Body of pancreas (tissue), 4 donors: ENCODE data around the gene MRPS18A. TPM values are rescaled to one million over a fixed set of nuclear protein-coding genes. Genes with fewer than 3 reads are reported as not detected.

ENCODE experiments used
- ATAC-seq: fragments of 150-250 bp; one replicate; pipeline ENCODE4 v1.9.1; 2016
- DNase-seq, 4 donors: peaks; one replicate each; pipeline ENCODE4 v3.0.0-alpha.2; 2019
- H3K27ac ChIP-seq, 4 donors: fragments of 200-600 bp; sonication (generic); 1 replicate in 3 of 4; 2 replicates in 1 of 4; pipeline versions ENCODE4 v1.5.1 to v1.6.1; 2016 to 2019; ENCODE audit warnings: mild to moderate bottlenecking in 1 of 4, mixed read lengths in 1 of 4, moderate library complexity in 1 of 4
- H3K27me3 ChIP-seq, 2 donors: fragments of 200-600 bp; sonication (generic); one replicate each; pipeline ENCODE4 v1.6.0; 2016; ENCODE audit warnings: mild to moderate bottlenecking in 1 of 2
- H3K36me3 ChIP-seq, 2 donors: fragments of 200-600 bp; sonication (generic); replicated peaks in 1 of 2; 2 replicates each; pipeline ENCODE4 v1.5.1; 2016; ENCODE audit warnings: low read depth in 2 of 2; ENCODE audit not compliant: insufficient read depth in 1 of 2
- H3K4me1 ChIP-seq: fragments of 200-600 bp; sonication (generic); one replicate; pipeline ENCODE4 v1.6.0; 2016
- H3K4me3 ChIP-seq, 2 donors: fragments of 200-600 bp; sonication (generic); 1 replicate in 1 of 2; 2 replicates in 1 of 2; pipeline ENCODE4 v1.5.1; 2016 to 2019
- H3K9me3 ChIP-seq, 3 donors: fragments of 200-600 bp; sonication (generic); 1 replicate in 2 of 3; 2 replicates in 1 of 3; pipeline ENCODE4 v1.5.1; 2016
- POLR2A ChIP-seq, 3 donors: fragments of 450-650 bp; IDR thresholded peaks; one replicate each; pipeline ENCODE4 v1.6.1; 2016; ENCODE audit warnings: antibody characterized with exemption in 3 of 3, mild to moderate bottlenecking in 2 of 3
- WGBS, 2 donors: methylation state at CpG; one replicate each; pipeline ENCODE4 v1.1.5; 2017; 5-methylcytosine and 5-hydroxymethylcytosine counted together
- intact Hi-C: fragments of 100-400 bp; cut with DNase I; formaldehyde crosslinking; loops from one replicate; pipeline ENCODE4 v1.15.1; 2023
- total RNA-seq, 2 donors: library from RNA; depleted of rRNA; stranded (reverse); fragments of >200 nt; gene quantifications; one replicate each; pipeline ENCODE4 v1.1.0, GENCODE V29; 2016
- TF ChIP-seq, protein P1 (sequence below), 7 experiments: fragments of 450-650 bp in 4 of 7; fragments of 200-600 bp in 3 of 7; sonication (generic) in 3 of 7; IDR thresholded peaks; one replicate each; pipeline ENCODE4 v1.5.1; 2016 to 2019; ENCODE audit warnings: antibody characterized with exemption in 7 of 7

MRPS18A gene
- total RNA-seq, 2 donors from 2014 or later: 16.9 to 36.3 TPM

DNA sequence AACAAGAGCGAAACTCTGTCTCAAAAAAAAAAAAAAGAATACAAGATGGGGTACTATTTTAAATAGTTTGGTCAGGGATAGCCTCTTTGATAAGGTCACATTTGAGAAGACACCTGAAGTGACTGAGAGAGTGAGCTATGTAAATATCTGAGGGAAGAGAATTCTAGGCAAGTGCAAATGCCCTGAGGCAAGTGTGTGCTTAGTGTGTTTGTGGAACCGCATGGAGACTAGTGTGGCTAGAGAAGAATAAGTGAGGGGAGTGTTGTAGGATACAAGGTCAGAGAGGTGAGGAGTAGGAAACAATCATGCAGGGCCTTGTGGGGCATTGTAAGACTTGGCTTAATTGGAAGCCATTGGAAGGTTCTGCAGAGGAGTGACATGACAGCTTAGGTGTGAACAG, 39.3 kb downstream of the MRPS18A start:
- WGBS, 2 donors: 86 to 93% methylated on average over 2 of the region's 2 CpGs
- Histone ChIP-seq H3K27me3 (no peaks in the 10 kb centered on the region), H3K4me1 (peaks cover 5% of the 10 kb centered on the region), H3K4me3 (no peak overlapping the region), H3K36me3 (no peaks in the 10 kb centered on the region), H3K9me3 (no peaks in the 10 kb centered on the region), H3K27ac (no peak overlapping the region)
- no peak for TF ChIP-seq POLR2A (IDR thresholded peaks at IDR 0.05)
- TF ChIP-seq, protein P1, sequence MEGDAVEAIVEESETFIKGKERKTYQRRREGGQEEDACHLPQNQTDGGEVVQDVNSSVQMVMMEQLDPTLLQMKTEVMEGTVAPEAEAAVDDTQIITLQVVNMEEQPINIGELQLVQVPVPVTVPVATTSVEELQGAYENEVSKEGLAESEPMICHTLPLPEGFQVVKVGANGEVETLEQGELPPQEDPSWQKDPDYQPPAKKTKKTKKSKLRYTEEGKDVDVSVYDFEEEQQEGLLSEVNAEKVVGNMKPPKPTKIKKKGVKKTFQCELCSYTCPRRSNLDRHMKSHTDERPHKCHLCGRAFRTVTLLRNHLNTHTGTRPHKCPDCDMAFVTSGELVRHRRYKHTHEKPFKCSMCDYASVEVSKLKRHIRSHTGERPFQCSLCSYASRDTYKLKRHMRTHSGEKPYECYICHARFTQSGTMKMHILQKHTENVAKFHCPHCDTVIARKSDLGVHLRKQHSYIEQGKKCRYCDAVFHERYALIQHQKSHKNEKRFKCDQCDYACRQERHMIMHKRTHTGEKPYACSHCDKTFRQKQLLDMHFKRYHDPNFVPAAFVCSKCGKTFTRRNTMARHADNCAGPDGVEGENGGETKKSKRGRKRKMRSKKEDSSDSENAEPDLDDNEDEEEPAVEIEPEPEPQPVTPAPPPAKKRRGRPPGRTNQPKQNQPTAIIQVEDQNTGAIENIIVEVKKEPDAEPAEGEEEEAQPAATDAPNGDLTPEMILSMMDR (IDR thresholded peaks at IDR 0.05): no peak
- DNase-seq (no peak), ATAC-seq (no peak)
- intact Hi-C loops: no loop called here

- Histone ChIP-seq H3K4me3 (no peak overlapping the region), H3K4me1 (peaks cover 5% of the 10 kb centered on the region), H3K9me3 (no peaks in the 10 kb centered on the region), H3K27me3 (no peaks in the 10 kb centered on the region), H3K36me3 (no peaks in the 10 kb centered on the region), H3K27ac (no peak overlapping the region)
- intact Hi-C loops: no loop called here
- 77 to 81% methylated on average over 3 of the region's 3 CpGs for WGBS, 2 donors
- TF ChIP-seq, protein P1 (IDR thresholded peaks at IDR 0.05): no peak
- no peak for TF ChIP-seq POLR2A (IDR thresholded peaks at IDR 0.05)
- DNase-seq (no peak), ATAC-seq (no peak)
Measured at GRCh38 chr6:43647613-43648012, 40.0 kb downstream of the MRPS18A start.

DNA sequence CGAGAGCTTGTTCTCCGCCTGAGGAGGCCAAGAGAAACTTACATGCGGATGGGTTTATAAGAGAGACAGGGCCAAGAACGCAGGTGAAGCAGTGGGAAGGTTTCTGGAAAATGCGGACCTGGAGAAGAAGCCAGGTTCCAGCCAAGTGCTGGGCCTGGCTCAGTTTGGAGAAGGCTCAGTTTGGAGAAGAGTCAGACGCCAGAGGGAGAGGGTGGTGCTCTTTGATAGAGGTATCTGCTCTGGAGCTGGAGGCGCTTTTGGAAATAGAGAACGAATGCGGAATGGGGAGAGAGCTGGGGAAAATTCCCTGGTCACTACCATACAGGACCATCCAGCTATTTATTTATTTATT, 42.0 kb downstream of the MRPS18A start:
- H3K4me3 ChIP-seq: no peak overlapping the region
- H3K27ac ChIP-seq: no peak overlapping the region
- no peaks in the 10 kb centered on the region for H3K27me3 ChIP-seq
- DNase-seq (no peak), ATAC-seq (no peak)
- H3K9me3 ChIP-seq: no peaks in the 10 kb centered on the region
- intact Hi-C loops: no loop called here
- TF ChIP-seq, protein P1 (IDR thresholded peaks at IDR 0.05): no peak
- TF ChIP-seq POLR2A (IDR thresholded peaks at IDR 0.05): no peak
- H3K4me1 ChIP-seq: peaks cover 5% of the 10 kb centered on the region
- WGBS, 2 donors: 11 to 24% methylated on average over 9 of the region's 9 CpGs
- peaks cover 0 to 4% of the 10 kb centered on the region in 2 donors for H3K36me3 ChIP-seq

DNA sequence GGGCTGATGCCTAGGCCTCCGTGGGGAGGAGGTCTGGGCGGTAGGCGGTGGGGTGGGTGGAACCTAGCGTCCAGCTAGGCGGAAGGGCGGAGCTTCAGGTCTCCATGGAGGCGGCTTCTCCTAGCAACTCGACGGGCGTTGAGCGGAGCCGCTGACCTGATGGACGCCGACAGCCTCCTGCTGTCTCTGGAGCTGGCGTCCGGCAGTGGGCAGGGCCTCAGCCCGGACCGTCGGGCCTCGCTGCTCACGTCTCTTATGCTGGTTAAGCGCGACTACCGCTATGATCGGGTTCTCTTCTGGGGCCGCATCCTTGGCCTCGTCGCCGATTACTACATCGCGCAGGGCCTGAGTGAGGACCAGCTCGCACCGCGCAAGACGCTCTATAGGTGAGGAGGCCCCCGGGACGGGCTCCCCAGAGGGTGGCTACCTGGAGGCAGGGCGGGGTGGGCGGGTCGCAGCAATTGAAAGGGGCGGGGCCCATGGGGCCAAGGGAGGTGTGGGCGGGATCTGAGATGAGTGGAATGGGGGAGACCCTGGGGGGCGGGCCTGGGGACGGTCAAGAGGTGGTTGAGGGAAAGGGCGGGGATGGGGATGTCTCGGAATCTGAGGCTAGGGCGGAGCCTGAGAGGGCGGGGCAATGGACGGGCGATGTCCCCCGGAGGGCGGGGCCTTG, 42.5 kb downstream of the MRPS18A start, which contains the start of gene RSPH9:
TSS of gene RSPH9 (plus strand) at position 97 of the 673 bp plus-strand sequence. CDS start at position 160, 63 bp downstream.
- TF ChIP-seq, protein P1 (IDR thresholded peaks at IDR 0.05): no peak
- TF ChIP-seq POLR2A (IDR thresholded peaks at IDR 0.05): no peak

More for the DNA sequence above, 42.5 kb downstream of the MRPS18A start, which contains the start of gene RSPH9:
- Histone ChIP-seq H3K27me3 (no peaks in the 10 kb centered on the region), H3K4me1 (peaks cover 5% of the 10 kb centered on the region), H3K9me3 (no peaks in the 10 kb centered on the region), H3K36me3 (peaks cover 0 to 9% of the 10 kb centered on the region in 2 donors), H3K4me3 (peak within 1 kb of the TSS in 1 of 2 donors; percentile 13), H3K27ac (no peak within 1 kb of the TSS)
- 4 to 6% methylated on average over 30 to 52 of the region's 52 CpGs for WGBS, 2 donors
- ATAC-seq: peak; percentile 53
- DNase-seq: peak; percentile 34 to 64 (median 59)
- intact Hi-C loops: no loop called here
